HG02610 (cell line): ENCODE measurements around the gene MAN2A1.

Experiments used
- ATAC-seq: cut with Tn5 transposase; IDR thresholded peaks from one replicate; pipeline ENCODE4 v1.9.1; 2021; ENCODE audit warnings: mild to moderate bottlenecking, moderate library complexity; ENCODE audit not compliant: unreplicated experiment

MAN2A1 gene

DNA sequence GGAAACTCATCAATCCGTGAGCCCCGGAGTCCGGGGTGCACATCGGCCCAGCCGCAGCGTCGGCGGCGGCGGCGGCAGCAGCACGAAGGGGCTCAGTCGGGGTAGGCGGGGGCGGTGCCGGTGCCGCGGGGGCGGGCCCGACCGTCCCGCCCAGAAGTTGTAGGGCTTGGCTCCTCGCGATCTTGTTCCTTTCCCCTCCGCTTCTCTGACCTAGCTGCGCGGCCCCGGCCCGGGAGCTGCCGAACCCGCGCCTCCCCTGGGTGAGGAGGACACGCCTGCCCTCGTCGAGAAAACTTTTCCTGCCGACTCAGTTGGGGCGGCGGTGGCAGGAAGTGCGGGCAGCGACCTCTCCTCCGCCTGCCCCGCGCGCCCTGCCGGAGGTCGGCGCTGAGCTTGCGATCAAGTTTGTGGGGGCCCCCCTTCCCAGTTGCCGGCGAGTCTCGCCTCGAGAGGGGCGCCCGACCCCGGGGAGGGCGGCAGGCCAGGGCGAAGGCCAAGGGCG is at the start of gene MAN2A1:
TSS of gene MAN2A1 (plus strand) at position 188 of the 502 bp plus-strand sequence. CDS start 491 bp downstream, outside the sequence.
- peak; percentile 49 for ATAC-seq

DNA sequence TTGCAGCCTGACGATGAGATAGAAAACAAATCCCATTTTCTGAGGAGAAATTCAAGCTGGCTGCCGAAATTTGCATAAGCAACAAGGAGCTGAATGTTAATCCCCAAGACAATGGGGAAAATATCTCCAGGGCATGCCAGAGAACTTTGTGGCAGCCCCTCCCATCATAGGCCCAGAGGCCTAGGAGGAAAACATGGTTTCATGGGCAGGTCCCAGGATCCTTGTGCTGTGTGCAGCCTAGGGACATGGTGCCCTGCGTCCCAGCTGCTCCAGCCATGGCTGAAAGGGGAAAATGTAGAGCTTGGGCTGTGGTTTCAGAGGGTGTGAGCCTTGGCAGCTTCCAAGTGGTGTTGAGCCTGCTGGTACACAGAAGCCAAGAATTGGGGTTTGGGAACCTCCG is 48.8 kb upstream of the MAN2A1 start:
- ATAC-seq, result no peak

DNA sequence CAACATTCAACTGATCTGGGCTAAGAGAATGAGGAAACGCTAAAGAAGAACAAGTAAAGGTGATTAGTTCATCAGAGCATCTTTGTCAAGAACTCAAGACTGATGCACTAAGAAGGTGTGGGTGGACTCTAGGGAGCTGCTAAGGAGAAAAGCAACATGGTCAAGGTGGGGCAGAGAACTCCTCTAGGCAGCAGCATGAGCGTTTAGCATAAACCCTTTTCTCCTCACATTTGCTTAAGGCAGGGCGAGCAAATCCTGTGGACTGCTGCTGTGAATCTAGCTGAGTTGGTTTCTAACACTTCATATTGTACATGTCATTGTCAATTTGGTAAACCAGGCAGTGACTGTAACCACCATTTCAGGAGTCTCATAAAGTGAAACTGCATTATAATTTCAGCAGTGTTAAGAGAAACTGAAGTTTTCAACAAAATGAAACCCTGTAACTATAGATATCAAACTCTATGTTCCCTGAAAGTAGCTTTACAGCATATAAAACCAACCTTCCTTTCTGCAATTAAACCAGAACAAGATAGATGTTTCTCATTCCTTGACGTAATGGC is 45.9 kb upstream of the MAN2A1 start:
- no peak for ATAC-seq

DNA sequence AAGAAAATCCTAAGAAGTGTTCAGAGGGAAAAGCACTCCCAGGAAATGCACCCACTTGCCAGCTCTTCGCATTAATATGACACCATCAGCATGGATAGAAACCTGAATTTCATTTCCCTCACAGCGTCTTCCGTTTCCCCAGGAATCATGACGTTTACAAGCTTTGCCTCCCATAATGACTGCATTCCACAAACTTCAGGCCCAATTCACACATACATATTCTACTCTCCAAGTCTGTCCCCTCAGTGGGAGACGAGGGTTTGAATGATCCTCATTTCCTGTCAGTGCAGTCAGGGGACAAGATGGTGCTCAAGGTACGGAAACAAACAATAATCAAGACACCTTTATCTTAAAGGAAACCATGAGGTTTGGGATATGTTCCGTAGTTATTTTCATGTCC is 44.9 kb upstream of the MAN2A1 start:
- ATAC-seq, result no peak

DNA sequence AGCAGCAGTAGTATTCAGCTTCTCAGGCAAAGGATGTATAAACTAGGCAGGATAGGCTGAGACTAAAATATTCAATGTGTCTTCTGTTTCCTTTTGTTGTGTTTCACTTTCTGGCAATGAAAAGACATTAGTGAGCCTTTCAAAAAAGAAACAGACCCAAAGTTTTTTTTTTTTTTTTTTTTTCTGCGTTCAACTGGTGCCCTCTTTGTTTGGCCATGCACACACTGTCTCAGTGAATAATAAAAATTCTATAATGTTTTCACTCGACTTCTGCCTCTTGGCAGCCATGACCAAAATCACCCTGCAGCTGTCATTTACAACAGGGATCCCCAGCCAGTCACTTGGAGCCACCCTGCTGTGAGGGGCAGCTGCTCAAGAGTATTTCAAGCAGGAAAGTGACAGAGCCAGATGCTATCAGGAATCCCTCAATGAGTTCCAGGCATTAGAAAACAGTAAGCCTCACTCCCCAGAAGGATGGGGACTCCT is 44.0 kb upstream of the MAN2A1 start:
- ATAC-seq, result no peak

DNA sequence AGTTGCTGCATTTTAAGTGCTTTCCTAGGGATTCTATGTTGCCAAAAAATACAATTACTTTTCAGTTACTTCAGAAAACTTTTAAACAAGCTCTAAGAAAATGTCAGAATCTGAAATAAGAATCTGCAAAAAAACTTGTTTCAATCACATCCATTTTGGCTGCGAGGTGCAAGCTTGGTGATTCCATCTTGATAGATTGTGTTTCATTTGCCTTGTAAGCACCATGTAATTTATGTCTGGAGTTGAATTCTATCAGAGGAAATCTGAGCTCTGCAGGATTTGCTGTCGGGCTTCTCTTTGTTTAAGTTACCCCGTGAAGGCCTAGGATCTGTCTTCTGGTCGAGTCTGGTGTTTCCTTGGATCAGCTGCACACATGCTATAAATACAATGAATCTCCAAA is 40.4 kb upstream of the MAN2A1 start:
- ATAC-seq, result no peak

DNA sequence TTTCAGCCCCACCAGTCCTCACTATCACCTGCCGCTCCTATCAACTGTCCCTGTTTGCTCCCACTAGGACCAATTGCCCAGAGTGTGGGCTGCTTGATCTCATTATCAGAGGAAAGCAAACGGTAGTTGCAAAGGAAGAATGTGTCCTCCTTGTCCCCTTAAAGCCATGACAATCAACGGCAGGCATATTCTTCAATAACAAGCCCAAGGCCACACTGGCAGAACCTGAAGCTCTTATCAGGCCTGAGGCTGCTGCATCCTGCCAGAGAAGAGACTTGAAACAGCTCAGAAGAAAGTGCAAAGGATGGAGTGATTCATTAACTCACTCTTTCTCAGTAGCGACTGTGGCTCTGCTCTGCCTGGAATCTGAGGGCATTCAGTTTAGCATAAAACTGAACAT is 39.2 kb upstream of the MAN2A1 start:
- ATAC-seq, result no peak

DNA sequence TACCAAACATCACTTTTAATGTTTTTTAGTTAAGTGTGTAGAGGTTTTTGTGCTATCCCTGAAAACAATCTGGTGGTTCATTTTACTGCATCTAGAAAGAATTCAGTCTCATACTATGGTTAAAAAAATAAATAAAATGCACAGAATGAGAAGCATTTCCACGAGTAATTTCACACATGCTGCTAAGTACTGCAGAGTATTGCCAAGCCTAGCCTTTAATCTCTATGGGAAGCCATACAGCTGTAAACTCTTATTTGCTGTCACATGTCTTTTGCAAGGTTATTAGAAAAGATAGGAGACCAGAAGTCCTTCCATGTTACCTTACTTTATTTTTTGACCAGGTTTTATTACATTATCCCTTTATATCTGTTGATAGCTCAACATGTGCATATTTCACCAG is 37.6 kb upstream of the MAN2A1 start:
- ATAC-seq, result no peak

DNA sequence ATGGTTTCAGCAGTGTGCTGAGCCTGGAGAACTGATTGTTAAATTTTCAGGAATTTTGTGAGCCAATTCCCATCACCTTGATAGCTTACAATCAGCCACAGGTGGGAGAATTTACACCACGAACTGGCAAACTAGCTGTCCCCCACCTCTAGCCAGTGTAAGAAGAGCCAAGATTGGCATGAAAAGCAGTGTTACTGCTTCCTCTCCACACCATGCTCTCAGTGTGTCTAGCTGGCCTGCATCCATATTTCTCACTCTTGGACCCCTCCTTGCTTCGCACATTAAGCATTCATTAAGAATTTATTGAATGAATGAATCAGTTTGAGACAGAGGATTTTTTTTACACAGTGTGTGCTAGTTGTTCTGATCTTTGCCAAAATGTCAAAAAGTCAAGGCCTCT is 36.7 kb upstream of the MAN2A1 start:
- ATAC-seq, result no peak

DNA sequence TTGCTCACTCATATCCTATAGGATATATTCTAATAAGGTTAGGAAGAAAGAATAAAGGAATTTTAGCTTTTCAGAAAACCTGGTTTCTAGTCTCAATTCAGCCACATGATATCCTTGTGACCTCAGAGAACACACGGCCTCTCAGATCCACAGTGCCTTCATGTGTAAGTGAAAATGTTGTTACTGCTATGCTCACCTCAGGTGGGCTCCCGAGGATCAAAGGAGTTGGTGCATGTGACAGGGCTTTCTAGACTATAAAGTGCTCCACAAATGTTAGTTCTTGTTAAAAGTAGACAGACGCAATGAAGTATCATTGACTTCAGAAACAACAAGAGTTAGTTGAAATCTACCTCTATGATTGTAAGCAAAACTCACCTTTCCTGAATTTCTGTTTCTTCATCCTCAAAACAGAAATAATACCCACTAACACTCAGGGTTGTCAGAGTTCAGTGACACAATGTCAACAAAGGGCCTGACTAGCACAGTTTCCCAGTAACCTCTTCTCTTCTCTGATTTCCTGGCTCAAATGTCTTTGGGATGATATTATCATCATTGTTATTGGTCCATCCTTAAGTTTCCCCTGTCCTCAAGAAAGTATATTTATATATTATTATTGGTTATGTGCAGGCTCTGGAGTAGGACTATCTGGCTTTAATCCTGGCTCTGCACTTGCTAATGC is 36.0 kb upstream of the MAN2A1 start:
- ATAC-seq, result no peak

DNA sequence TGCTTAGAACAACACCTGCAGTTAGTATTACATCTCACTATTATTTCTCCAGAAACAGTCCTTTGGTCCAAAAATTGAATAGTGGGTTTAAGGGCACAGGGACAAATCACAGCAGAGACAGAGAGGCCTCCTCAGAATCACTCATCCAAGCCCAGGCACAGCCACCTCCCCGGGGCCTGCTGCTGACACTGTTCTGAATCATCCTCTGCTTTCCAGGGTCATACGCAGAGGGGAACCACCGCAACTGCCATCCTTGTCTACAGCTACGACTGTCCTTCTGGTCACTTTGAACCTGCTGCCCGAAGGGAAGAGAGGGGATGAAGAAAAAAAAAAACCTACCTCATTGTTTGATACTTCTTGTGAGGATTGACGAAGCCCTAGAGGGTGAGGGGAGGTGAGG is 35.3 kb upstream of the MAN2A1 start:
- ATAC-seq, result no peak

DNA sequence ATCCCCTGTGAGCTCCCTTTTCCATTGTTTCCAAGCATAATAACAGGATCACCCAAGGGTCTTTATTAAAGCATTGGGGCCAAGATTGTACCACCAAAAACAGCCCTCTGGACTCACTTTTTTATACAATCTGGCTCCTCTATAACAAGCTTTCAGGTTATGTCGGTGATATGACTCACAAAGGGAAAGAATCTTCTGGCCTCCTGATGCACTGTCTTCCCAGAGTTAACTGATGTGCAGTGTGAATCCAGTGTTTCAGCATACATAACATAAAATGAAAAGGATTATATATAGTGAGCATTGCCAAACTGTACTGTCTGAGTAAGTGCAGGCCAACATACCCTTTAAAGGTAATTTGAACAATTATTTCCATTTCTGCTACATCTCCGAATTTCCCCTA is 33.9 kb upstream of the MAN2A1 start:
- ATAC-seq, result no peak

DNA sequence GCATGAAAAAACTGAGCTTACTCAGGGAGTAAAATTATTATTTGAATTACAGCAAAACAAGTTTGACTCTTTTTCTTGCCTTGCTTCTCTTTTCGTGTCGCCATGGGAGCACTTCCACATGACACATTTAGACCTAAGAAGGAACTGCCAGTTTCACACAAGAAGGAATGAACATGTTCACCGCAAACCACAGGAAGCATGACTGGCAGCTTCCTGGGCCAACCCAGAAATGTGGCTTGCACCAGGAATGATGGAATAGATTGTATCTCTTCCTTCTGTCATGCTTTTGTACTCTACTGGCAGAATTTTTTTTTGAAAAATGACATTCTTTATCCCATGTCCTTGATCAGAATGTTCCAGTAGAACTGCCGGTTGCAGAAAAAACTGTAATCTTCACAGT is 32.9 kb upstream of the MAN2A1 start:
- peak; percentile 54 for ATAC-seq

DNA sequence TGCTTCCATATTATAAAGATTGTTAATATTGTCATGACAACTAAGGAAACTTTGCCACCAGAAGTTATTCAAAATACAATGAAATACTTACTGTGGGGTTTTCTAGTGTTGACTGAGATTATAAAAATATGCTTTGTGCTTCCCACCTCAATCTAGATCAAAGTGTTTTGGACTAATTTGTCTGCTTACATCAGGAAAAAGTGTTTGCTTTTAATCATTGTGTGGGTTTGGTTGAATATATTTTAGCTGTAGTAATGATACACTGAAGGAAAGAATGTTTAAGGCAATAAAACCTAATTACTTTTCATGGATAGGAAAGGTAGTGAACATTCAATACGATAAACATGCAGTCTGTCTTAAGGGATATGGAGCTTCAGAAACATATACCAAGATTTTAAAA is 29.8 kb upstream of the MAN2A1 start:
- ATAC-seq, result no peak

DNA sequence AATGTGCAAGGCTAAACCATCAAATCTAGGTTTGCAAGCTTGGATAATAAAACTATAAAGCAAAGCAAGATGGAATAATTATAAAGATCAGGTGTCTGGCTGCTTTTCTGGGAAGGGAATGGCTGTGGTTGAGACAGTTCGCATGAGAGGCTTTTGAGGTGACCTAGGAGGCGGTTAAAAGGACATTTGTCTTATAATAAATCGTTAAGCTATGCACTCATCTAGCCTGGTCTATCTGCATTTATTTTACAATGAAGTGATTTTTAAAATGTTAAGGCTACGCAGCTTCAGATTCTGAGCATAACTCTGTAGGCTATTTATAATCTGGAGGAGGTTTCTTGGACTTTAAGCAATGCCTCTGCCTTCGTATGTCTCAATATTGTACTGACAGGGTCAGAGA is 29.4 kb upstream of the MAN2A1 start:
- ATAC-seq, result no peak

DNA sequence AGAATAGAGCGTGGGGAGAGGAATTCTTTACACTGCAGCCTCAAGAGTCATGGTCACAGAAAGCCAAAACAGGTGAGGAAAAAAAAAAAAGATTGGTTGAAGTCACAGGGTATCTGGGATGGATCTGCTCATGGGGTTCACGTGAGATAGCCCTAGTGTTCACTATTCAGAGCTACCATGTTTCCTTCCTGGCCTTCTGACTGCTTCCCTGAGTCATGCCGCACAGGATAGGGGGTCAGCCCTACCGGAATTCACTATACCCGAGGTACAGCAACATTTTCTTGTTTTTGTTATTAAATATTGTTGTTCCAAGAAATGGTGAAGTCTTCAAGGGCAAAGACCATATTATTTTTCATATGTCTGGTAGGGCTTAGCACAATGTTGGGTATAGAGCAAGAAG is 21.5 kb upstream of the MAN2A1 start:
- ATAC-seq, result no peak

DNA sequence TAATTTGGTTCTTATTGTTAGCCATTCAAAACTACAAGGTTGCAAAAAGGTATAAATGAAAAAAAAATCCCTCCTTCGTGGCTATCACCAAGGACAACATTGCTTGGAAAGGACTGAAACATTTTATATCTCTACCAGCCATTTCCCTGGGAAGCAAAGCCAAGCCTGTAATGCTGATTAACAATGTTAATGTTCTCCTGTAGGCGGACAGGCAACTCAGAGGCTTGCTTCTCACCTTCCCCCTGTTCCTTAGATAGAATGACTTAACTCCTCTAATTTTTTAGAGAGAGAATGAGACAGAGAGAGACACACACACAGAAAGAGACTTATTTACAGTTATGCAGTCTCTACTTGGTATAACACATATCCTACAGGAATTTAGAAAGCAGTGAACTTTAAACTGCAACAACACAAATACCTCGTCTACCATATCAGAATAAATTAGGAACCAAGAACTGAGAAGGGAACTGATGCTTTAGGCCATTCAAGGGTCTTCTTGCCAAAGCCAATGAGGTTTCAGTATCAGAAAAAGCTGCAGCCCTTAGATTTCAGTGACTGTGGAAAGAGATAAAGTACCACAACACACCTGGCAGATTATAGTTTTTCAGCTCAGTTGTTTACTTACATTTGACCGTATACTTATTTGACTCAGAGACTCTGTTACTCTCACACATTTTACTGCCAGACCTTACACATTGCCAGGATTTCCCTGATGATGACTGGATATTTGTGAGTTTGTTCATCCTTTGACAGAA is 20.9 kb upstream of the MAN2A1 start:
- ATAC-seq, result no peak

DNA sequence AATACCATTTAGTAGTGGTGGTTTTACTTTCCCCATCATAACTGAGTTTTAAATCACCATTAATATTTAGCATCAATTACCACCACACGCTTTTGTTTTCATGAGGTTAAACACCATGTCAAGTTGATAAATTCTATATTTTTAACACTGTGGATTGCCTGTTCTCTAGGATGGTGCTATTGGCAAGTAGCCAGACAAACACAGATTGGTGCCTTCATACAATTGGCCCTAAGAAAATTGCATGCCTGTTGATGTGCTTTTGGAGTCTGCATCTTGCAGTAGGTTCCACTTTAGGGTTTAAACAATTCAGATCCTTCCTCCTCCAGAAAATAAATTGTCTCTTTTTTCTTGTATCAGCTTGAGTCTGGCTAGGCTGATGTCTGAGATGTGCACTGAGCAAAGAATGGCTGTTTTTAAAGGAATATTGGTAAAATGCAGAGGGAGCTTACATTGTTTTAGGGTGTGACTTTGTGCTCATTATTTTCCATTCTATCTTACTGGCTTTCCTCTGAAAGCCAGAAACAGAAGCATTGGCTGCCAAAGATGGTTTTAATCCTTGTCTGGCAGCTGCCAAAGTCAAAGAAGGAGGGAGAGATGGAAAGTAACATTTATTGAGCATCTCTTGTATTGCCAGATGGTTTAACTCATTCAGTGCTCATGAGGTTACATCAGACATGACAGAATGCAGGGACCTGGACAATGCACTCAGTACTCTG is 19.6 kb upstream of the MAN2A1 start:
- no peak for ATAC-seq

DNA sequence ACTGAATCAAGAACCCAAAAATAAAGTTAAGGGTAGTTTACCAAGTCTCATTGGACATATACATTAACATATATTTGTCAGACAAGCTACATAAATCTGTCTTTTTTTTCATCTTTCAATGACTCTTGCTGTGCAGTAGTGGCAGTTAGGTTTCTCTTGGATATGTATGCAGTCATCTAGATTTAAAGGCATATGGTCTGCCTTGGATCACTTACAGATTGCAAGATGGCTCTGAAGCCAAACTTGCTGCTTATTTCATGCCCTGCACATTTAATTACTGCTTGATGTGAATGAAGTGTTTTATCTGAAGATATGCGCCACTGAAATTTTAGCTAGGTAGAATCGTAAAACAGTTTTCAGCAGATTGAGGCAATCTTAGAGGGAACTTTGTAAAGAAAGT is 18.6 kb upstream of the MAN2A1 start:
- no peak for ATAC-seq

DNA sequence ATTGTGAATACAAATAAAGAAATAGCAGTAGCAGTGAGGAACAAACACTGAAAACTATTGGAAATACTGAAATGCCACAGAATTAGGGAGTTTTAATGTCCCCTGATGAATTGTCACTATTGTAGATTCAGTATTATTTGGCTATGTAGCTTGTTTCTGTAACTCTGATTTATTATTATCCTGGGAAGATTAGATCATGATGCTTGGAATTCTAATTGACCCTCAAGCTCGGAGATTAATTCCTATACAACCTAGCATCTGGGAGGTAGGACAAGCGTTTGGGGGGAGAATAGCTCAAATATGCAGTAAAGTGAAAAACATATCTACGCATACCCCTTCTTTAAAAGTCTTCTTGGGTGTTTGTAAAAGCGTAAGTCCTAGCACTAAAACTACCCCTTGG is 15.1 kb upstream of the MAN2A1 start:
- ATAC-seq, result no peak

DNA sequence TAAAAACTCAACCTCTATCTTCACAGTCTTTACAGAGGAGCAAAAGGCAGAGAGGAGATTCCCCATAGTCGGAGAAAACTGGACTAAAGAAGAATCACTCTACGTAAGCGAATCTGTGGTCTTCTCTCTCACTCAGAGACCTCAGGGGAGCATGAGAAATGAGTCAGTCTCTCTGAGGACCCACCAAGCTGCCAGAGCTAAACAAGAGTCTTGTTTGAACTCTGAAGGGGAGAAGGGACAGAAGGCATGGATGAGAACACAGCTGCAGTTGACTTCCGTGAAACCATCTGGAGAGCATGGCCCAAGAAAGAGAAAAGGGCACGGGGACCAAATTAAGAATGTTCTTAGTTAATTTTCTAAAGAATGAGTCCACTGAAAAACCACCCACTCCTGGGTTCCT is 12.8 kb upstream of the MAN2A1 start:
- ATAC-seq, result no peak
